Spleen (tissue), 11 donors: ENCODE results near the gene CRYL1. TPM values are rescaled to one million over a fixed set of nuclear protein-coding genes. Genes with fewer than 3 reads are reported as not detected.

ENCODE experiments used
- DNase-seq: peaks from one replicate; pipeline ENCODE4 v3.0.0-alpha.2; 2020
- H3K27ac ChIP-seq, 8 donors: fragments of 200-600 bp; sonication (generic) in 7 of 8; 1 replicate in 4 of 8; 2 replicates in 4 of 8; pipeline versions ENCODE4 v1.5.0 to v1.8.0; 2016 to 2021; ENCODE audit warnings: inconsistent platforms in 4 of 8, mild to moderate bottlenecking in 4 of 8, moderate library complexity in 1 of 8
- H3K27me3 ChIP-seq, 7 donors: fragments of 200-600 bp; sonication (generic) in 6 of 7; replicated peaks in 1 of 7; 1 replicate in 4 of 7; 2 replicates in 3 of 7; pipeline versions ENCODE4 v1.5.0 to v1.8.0; 2016 to 2021; ENCODE audit warnings: inconsistent platforms in 3 of 7, mild to moderate bottlenecking in 1 of 7
- H3K36me3 ChIP-seq, 6 donors: fragments of 200-600 bp; sonication (generic) in 5 of 6; 1 replicate in 4 of 6; 2 replicates in 2 of 6; pipeline versions ENCODE4 v1.5.0 to v1.8.0; 2016 to 2021; ENCODE audit warnings: inconsistent platforms in 2 of 6
- H3K4me1 ChIP-seq, 6 donors: fragments of 200-600 bp; sonication (generic) in 5 of 6; 1 replicate in 3 of 6; 2 replicates in 3 of 6; pipeline versions ENCODE4 v1.5.0 to v1.8.0; 2016 to 2021; ENCODE audit warnings: inconsistent platforms in 3 of 6
- H3K4me3 ChIP-seq, 8 donors: fragments of 200-600 bp; sonication (generic) in 7 of 8; 1 replicate in 4 of 8; 2 replicates in 4 of 8; pipeline versions ENCODE4 v1.5.0 to v1.8.0; 2016 to 2021; ENCODE audit warnings: inconsistent platforms in 4 of 8, mild to moderate bottlenecking in 4 of 8, moderate library complexity in 2 of 8
- H3K9me3 ChIP-seq, 8 donors: fragments of 200-600 bp; sonication (generic) in 7 of 8; 1 replicate in 4 of 8; 2 replicates in 4 of 8; pipeline versions ENCODE4 v1.5.0 to v1.8.0; 2016 to 2021; ENCODE audit warnings: inconsistent platforms in 4 of 8
- POLR2A ChIP-seq, 3 donors: fragments of 450-650 bp; IDR thresholded peaks; one replicate each; pipeline ENCODE4 v1.5.1; 2017; ENCODE audit warnings: antibody characterized with exemption in 3 of 3, mild to moderate bottlenecking in 1 of 3
- POLR2AphosphoS5 ChIP-seq, 3 donors: sonication (generic); formaldehyde crosslinking; IDR thresholded peaks; one replicate each; pipeline ENCODE4 v1.5.1; 2017; ENCODE audit warnings: antibody characterized with exemption in 3 of 3
- WGBS, 5 donors: extraction: QIAGEN DNeasy Blood & Tissue Kit in 3 of 5; methylation state at CpG; one replicate each; pipeline versions ENCODE4 v1.1.5 to v1.1.7; 2013 to 2018; 5-methylcytosine and 5-hydroxymethylcytosine counted together
- intact Hi-C: fragments of 100-400 bp; cut with DNase I; formaldehyde crosslinking; loops from one replicate; pipeline ENCODE4 v1.15.0; 2023; ENCODE audit warnings: low total_unique reads
- polyA plus RNA-seq, 3 donors: library from polyadenylated mRNA; stranded (reverse); fragments of 200-250 nt; gene quantifications; one replicate each; pipeline ENCODE4 v1.2.1, GENCODE V29; 2013
- total RNA-seq, 7 donors: library from RNA; depleted of rRNA in 3 of 7; stranded (reverse); fragments of >200 nt in 3 of 7; fragmentation: NEBNext Ultra II Directional in 4 of 7; extraction: Animal tissue kit (Norgen Biotek cat#: 25700) in 4 of 7; gene quantifications; one replicate each; pipeline versions ENCODE4 v1.1.0 to v1.2.1, GENCODE V29; 2016 to 2021
- TF ChIP-seq, protein P1 (sequence below), 11 experiments: fragments of 200-600 bp in 7 of 11; fragments of 450-650 bp in 4 of 11; sonication (generic) in 4 of 11; IDR thresholded peaks in 8 of 11; conservative IDR thresholded peaks in 3 of 11; 1 replicate in 7 of 11; 2 replicates in 4 of 11; pipeline versions ENCODE4 v1.4.0 to v1.8.0; 2016 to 2021; ENCODE audit warnings: antibody characterized with exemption in 11 of 11, inconsistent platforms in 4 of 11, mild to moderate bottlenecking in 1 of 11
- donor health status: healthy with polysubstance abuse.
- donor health status: DM: no; HTN: no; CAD: no; lungs with moderate emphysema.
- donor health status: DM: no; HTN: no; CAD: no.
- donor health status: Bipolar disorder and iron deficiency.
- donor health status: healthy.
- donor health status: DM: no; HTN: no; CAD: no.
- donor health status: DM: yes; HTN: yes; CAD: no.

CRYL1 gene
- total and polyA plus RNA-seq, 10 donors: 13.5 to 46.5 (median 29.0) TPM

DNA sequence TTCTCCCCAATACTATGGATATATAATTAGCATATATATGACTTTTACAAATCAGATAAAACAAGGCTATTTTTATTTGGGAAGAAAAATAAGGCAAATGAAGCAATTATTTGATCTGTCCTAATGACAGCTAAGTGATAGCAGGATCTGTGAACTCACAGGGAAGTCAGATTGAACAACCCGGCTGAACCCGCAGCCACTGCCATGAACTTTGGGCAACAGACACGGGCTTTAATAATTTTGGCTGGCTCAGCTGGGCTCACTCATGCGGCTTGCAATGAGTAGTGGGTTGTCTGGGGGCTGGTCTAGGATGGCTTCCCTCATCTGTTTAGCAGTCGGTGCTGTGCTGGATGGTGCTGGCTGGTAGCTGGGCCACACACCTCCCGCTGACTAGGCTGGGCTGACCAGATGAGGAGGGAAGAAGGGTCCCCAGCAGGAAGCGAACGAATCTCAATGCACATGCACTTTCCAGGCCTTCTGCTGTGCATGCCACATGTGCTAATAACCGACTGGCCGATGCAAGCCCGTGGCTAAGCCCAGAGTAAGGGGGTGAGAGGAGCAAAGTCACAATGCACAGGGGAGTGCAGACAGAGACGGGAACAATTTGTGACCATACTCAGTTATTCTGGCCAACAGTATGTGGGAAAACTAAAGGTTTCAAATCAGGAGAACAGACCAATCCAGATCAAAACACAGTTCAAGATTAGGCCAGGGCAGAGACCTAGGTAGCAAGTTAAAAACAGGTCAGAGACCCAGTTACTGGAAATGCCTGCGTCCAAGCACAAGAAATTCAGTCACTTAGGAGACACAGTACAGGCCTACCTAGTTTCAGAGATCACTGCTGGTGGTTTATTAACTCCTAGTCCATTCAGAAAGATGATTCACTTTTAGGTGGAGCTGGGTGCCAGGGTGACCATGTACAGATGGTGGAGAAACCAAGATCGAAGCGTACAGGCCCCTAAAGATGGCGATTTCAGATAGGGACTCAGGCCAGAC is 22.3 kb downstream of the CRYL1 start:
- DNase-seq: no peak

DNA sequence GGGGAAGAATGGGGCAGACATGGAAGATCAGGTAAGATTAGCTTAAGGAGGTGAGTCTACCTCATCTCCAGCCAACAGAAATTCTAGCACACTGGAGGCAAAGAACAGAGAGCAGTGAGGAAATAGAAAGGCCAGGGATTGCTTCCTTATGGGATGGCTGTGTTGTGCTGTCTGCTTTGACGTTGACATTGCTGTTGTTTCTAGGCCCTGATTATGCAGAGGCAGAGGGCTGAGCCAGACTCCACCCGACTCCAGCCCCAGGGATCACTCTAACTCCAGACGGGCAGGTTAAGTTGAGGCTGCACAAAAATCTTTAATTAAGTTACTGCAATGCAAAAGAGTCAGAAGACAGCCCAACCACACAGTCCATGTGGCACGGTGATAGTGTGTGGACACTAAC is 24.1 kb downstream of the CRYL1 start:
- intact Hi-C loops: no loop called here
- 59 to 74% (median 69%) methylated on average over 4 of the region's 4 CpGs for WGBS, 5 donors

More for the DNA sequence above, 22.3 kb downstream of the CRYL1 start:
- Histone ChIP-seq H3K4me1 (peaks cover 0 to 17% (median 3%) of the 10 kb centered on the region in 6 donors), H3K4me3 (no peak overlapping the region), H3K36me3 (peaks cover 0 to 9% (median 0%) of the 10 kb centered on the region in 6 donors), H3K9me3 (peaks cover 0 to 14% (median 8%) of the 10 kb centered on the region in 8 donors), H3K27ac (no peak overlapping the region), H3K27me3 (no peaks in the 10 kb centered on the region)
- TF ChIP-seq POLR2AphosphoS5 (IDR thresholded peaks at IDR 0.05) (no peak), POLR2A (IDR thresholded peaks at IDR 0.05) (no peak)
- TF ChIP-seq, protein P1, sequence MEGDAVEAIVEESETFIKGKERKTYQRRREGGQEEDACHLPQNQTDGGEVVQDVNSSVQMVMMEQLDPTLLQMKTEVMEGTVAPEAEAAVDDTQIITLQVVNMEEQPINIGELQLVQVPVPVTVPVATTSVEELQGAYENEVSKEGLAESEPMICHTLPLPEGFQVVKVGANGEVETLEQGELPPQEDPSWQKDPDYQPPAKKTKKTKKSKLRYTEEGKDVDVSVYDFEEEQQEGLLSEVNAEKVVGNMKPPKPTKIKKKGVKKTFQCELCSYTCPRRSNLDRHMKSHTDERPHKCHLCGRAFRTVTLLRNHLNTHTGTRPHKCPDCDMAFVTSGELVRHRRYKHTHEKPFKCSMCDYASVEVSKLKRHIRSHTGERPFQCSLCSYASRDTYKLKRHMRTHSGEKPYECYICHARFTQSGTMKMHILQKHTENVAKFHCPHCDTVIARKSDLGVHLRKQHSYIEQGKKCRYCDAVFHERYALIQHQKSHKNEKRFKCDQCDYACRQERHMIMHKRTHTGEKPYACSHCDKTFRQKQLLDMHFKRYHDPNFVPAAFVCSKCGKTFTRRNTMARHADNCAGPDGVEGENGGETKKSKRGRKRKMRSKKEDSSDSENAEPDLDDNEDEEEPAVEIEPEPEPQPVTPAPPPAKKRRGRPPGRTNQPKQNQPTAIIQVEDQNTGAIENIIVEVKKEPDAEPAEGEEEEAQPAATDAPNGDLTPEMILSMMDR (IDR thresholded peaks at IDR 0.05 in 8 of 11, conservative IDR thresholded peaks at IDR 0.05 in 3 of 11): no peak
- intact Hi-C loops: no loop called here
- WGBS, 5 donors: 93 to 97% (median 95%) methylated on average over 16 of the region's 16 CpGs

DNA sequence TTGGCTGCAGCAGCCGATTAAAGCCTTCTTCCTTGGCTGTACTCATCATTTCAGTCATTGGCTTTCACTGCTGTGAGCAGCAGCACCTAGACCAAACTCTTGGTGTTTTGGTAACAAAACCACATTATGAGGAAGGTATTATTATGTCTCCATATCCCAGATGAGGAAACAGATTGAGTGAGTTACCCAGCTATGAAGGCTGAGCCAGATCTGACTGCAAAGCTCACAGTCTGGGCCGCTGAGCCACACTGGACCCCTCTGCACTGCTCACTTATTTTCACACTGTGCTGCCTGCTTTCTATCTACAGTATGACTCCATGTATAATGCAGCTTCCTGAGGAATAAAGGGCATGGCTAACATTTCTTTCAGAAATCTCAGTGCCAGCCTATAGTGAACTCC is 24.5 kb downstream of the CRYL1 start:
- TF ChIP-seq POLR2A (IDR thresholded peaks at IDR 0.05) (no peak), POLR2AphosphoS5 (IDR thresholded peaks at IDR 0.05) (no peak)
- TF ChIP-seq, protein P1 (IDR thresholded peaks at IDR 0.05 in 8 of 11, conservative IDR thresholded peaks at IDR 0.05 in 3 of 11): no peak
- Histone ChIP-seq H3K27ac (no peak overlapping the region), H3K9me3 (peaks cover 0 to 14% (median 8%) of the 10 kb centered on the region in 8 donors), H3K4me3 (no peak overlapping the region), H3K27me3 (no peaks in the 10 kb centered on the region), H3K36me3 (no peaks in the 10 kb centered on the region), H3K4me1 (peaks cover 0 to 14% (median under 1%) of the 10 kb centered on the region in 6 donors)
- no peak for DNase-seq
- intact Hi-C loops: no loop called here
- WGBS, 5 donors: 88 to 98% (median 92%) methylated on average over 2 of the region's 2 CpGs

More for the DNA sequence above, 24.1 kb downstream of the CRYL1 start:
- Histone ChIP-seq H3K4me1 (peaks cover 0 to 17% (median 3%) of the 10 kb centered on the region in 6 donors), H3K36me3 (no peaks in the 10 kb centered on the region), H3K27me3 (no peaks in the 10 kb centered on the region), H3K27ac (no peak overlapping the region), H3K9me3 (peaks cover 0 to 14% (median 8%) of the 10 kb centered on the region in 8 donors), H3K4me3 (no peak overlapping the region)
- no peak for TF ChIP-seq POLR2AphosphoS5 (IDR thresholded peaks at IDR 0.05)
- TF ChIP-seq, protein P1 (IDR thresholded peaks at IDR 0.05 in 8 of 11, conservative IDR thresholded peaks at IDR 0.05 in 3 of 11): no peak
- no peak for TF ChIP-seq POLR2A (IDR thresholded peaks at IDR 0.05)
- no peak for DNase-seq

DNA sequence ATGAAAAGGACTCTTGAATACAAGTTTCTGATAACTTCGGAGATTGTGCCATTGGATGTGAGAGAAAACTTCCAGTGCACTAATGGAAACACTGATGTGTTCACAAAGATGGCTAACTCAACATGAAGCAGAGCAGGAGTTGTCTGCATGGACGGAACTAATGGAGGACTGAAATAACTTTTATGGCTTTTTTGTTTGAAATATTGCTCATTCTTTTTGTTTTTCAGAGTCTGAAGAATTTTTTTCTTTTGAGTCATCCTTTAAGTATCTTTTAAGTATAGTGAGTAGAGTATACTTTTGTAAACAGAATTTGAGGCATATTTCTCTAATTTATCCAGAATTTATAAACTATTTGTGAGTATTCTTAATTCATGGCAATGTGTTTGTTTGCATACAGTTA is 25.7 kb downstream of the CRYL1 start:
- 92 to 97% (median 94%) methylated on average over 2 of the region's 2 CpGs for WGBS, 5 donors
- H3K4me3 ChIP-seq: no peak overlapping the region
- H3K36me3 ChIP-seq: no peaks in the 10 kb centered on the region
- H3K9me3 ChIP-seq: peaks cover 0 to 14% (median 8%) of the 10 kb centered on the region in 8 donors
- intact Hi-C loops: loop anchor here (5.0 to 10.0 kb wide), 2 partner anchors 205 to 327 kb away; partner anchors contain the start of gene IL17D
- no peak for TF ChIP-seq POLR2A (IDR thresholded peaks at IDR 0.05)
- TF ChIP-seq, protein P1 (IDR thresholded peaks at IDR 0.05 in 8 of 11, conservative IDR thresholded peaks at IDR 0.05 in 3 of 11): no peak
- no peak for TF ChIP-seq POLR2AphosphoS5 (IDR thresholded peaks at IDR 0.05)
- DNase-seq: no peak
- no peaks in the 10 kb centered on the region for H3K27me3 ChIP-seq
- peaks cover 0 to 18% (median 9%) of the 10 kb centered on the region in 6 donors for H3K4me1 ChIP-seq
- H3K27ac ChIP-seq: no peak overlapping the region
